Muscle of arm (tissue), 12 donors: ENCODE measurements around the gene CARHSP1. TPM values are rescaled to one million over a fixed set of nuclear protein-coding genes. Genes with fewer than 3 reads are reported as not detected.
"Not testable (repeated sequence)": the region's sequence is repeated elsewhere in the genome, so short reads cannot be mapped to it uniquely, and the experiment has no call there.

ENCODE experiments used
- DNase-seq: peaks from one replicate; pipeline ENCODE4 v3.0.0-alpha.2; 2013
- polyA plus RNA-seq, 12 donors: library from polyadenylated mRNA; unstranded; fragments of 120-200 nt; gene quantifications; one replicate each; pipeline ENCODE4 v1.2.1, GENCODE V29; 2013; ENCODE audit not compliant: insufficient read length in 12 of 12

Gene CARHSP1
- polyA plus RNA-seq, 12 donors: 90.7 to 117 (median 102) TPM; not detected in 1

GRCh38 chr16:8836797-8837196 lies 32.0 kb downstream of the CARHSP1 start:
- DNase-seq: not testable (repeated sequence)

GRCh38 chr16:8832717-8833105 lies 36.1 kb downstream of the CARHSP1 start:
- no peak for DNase-seq

DNA sequence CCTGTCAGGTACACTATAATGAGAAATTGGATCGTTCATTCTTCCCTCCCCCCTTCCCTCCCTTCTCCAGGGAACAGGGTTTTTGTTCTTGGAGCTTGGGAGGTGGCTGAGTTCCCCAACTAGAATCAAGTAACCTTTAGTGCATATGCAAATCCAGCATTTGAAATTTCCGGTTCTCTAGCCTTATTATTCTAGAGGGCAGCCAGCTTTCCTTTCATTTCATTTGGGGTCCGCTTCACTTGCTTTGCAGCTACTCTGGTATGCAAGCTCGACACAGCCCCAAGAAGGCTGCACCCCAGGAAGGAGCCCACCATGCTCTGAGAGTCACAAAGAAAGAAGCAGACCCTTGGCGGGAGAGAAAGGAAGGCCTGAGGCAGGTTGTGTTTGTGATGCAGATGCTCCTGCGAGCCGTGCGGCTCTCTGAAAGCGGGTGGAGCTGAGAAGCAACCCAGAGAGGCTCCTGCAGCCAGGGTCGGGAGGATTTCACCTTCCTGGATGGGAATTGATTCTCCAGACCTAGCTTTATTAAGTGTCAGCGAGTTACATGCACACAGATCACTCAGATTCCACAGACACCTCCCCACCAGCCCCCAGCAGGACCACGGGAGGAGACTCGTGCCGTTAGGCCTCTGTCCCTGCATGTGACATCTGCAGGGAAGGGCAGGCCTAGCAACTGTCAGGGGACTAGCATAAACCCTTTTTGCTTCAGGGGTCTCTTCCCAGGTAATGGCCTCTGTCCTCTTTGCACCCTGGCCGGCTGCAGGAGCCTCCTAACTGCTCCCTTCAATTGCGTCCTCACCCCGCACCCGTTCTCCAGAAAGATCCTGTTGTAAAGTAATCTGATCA lies 36.7 kb downstream of the CARHSP1 start:
- no peak for DNase-seq

DNA sequence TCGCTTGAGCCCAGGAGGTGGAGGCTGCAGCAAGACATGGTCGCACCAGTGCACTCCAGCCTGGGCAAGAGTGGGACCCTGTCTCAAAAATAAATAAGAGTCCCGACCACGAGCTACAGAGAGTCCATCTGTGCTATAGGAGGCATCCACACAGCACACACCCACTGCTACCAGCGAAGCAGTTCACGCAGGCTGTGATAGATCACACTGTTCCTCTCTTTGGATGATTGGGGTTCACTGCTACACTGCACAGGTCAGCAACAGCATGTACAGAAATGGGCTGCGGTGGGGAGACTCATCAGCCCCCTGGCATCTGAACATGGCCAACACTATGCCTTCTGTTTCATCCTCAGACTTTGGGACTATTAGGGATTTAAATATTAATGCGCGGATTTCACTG lies 37.4 kb downstream of the CARHSP1 start:
- DNase-seq: no peak

DNA sequence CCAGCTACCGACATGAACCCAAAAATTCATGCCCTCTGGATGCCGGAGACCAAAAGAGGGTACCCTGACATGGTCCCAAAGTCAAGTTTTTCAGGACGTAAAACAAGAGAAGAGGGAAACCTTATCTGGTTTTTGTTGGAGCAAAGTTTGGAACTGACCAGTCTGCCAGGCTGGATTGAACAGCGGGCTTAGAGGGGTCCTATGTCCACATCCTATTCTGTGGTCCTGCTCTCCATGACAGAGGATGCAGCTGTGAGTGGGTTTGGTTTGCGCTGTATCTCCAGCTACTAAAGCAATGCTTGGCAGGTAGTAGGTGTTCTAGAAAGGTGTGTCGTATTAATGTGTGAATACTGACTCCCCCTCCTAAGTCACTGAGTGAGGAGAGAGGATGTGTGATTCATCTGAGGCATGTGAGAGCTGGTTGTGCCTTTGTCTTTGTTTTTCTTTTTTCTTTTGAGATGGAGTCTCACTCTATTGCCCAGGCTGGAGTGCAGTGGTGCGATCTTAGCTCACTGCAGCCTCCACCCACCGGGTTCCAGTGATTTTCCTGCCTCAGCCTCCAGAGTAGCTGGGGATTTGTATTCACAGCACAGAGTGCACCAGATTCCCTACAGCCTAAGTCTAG lies 40.2 kb downstream of the CARHSP1 start:
- DNase-seq: no peak

DNA sequence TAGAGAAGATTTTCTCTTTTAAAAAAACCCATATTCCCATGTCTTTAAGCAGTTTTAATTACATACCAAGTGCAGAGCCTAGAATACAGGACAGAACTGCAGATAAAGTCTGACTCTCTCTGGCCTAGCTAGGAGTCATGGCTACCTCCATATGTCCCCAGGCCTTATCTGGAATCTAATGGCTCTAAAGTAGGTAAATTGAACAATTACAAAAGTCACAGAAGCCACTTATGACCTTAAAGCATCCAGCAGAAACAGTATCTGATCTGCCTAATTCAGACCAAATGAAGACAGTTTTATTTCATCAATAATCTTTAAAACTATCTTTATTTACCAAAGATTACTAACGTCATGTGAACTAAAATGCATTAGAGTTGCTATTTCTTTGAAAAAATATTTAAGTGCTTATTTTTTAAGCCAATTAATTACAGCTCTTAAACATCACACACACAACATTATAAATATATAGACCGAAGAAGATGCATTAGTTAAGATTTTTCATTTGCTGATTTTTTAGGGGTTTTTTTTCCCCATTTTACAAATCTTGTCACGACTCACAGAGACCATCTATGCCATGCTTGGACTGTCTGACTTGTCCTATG lies 42.4 kb downstream of the CARHSP1 start:
- no peak for DNase-seq

DNA sequence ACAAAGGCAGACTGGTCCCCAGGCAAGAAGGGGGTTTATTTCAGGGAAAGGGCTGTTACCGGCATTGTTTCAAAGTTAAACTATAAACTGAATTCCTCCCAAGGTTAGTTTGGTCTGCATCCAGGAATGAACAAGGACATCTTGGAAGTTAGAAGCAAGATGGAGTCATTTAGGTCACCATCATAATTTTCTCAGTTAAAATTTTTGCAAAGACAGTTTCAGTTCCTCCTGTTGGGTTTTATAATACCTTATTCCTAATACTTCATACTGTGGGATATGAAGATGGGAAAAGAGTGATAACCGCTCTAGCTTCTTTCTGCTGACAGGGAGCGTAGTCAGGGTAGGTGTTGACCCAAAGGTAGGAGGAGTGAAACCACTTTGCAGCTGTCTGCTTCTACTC lies 46.4 kb downstream of the CARHSP1 start:
- DNase-seq: no peak

DNA sequence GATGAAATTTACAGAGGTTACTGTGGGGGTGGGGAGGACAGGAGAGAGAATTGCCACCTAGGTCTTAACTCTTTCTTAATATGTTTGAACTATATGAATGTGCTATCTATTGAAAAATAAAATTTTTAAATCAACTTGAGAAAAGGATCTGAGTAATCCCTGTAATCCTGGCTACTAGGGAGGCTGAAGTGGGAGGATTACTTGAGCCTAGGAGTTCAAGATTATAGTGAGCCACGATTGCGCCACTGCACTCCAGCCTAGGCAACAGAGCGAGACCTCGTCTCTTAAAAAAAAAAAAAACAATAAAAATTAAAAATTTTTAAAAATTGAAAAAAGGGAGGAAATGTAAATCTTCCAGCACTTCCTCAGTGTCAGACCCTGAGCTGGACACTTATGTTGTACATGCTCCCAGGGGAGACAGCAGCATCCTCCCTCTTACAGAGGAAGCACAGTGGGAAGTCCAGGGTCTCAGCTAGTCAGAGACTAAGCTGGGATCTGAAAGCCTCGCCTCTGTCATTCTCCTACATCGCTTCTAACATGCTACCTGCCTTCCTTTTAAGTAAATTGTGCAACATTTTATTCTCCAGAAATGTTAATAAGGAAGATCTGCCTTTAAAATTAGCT lies 49.3 kb downstream of the CARHSP1 start:
- DNase-seq: no peak

- DNase-seq: no peak
Observed at GRCh38 chr16:8818504-8819270, 50.1 kb downstream of the CARHSP1 start.

DNA sequence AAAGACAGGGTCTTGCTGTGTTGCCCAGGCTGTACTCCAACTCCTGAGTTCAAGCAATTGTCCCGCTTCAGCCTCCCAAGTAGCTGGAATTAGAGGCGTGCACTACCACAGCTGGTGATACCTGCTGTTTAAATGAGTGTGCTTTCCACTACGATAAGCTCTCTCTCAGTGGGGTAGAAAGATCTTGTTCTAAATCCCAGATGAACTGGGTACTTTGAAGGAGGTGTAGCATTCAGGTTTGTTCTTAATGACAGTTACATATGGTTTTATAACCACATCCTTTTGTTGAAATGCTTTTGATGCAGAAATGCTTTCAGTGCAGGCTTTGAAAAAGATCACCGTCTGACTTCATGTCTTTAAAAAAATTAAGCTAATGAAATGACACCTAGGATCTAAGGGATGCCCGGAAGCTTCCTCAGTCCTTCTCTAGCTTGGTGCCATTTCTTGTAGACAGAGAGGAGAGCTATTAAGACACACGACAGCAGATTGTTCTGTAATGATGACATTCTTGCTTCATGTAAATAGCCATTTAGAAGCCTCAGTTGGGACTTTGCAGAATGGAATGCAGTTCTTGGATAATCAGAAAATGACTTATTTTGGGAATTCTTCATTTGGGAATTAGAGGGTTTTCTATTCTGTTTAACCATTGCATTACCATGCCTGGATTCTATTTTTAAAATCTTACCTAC lies 51.7 kb downstream of the CARHSP1 start:
- no peak for DNase-seq

GRCh38 chr16:8814095-8814806 lies 54.6 kb downstream of the CARHSP1 start:
- no peak for DNase-seq

GRCh38 chr16:8812162-8812843 lies 56.5 kb downstream of the CARHSP1 start:
- no peak for DNase-seq

- DNase-seq: no peak
Observed at GRCh38 chr16:8808613-8809353, 60.0 kb downstream of the CARHSP1 start.

GRCh38 chr16:8808009-8808408 lies 60.8 kb downstream of the CARHSP1 start:
- DNase-seq: no peak

- DNase-seq: no peak
Observed at GRCh38 chr16:8807189-8807588, 61.6 kb downstream of the CARHSP1 start.

- no peak for DNase-seq
Observed at GRCh38 chr16:8806272-8806983, 62.4 kb downstream of the CARHSP1 start.

DNA sequence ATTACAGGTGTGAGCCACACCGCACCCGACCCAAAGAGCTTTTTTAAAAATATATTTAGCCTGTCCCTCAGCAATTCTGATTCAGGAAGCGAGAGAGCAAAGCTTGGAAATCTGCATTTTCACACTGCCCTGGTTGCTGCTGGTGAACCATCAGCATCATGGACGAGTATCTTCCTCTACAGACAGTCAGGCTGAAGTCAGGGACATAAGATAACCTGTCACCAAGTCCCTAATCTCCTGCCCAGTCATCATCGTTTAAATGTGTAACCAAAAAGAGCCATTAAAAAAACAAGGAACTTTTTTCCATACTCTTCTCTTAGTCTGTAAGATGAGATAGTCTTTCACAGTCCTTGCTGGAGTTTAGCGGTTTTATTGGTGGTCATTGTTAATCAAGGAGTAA lies 64.5 kb downstream of the CARHSP1 start:
- no peak for DNase-seq

GRCh38 chr16:8803733-8804132 lies 65.1 kb downstream of the CARHSP1 start:
- DNase-seq: not testable (repeated sequence)
